ENCODE data around the gene PARD3. TPM values are rescaled to one million over a fixed set of nuclear protein-coding genes. Genes with fewer than 3 reads are reported as not detected.

Gene PARD3
- total and polyA plus RNA-seq, 2 experiments from 2014 or later, result 47.2 to 59.7 TPM

- Histone ChIP-seq H3K4me3 (no peak overlapping the region), H3K27me3 (no peaks in the 10 kb centered on the region), H3K36me3 (replicated peaks; ENCODE audit: insufficient read depth, low read depth) (no peaks in the 10 kb centered on the region), H3K4me2 (no peak overlapping the region), H3K4me1 (ENCODE audit: insufficient read depth) (no peaks in the 10 kb centered on the region), H3K27ac (no peak overlapping the region), H4K20me1 (ENCODE audit: insufficient read depth, poor library complexity, severe bottlenecking) (no peaks in the 10 kb centered on the region), H3K9me3 (ENCODE audit: low read depth) (no peaks in the 10 kb centered on the region), H3K9me2 (replicated peaks; ENCODE audit: insufficient read depth) (no peaks in the 10 kb centered on the region), H2AFZ (no peak overlapping the region), H3K79me2 (no peaks in the 10 kb centered on the region)
- TF ChIP-seq CTCF (IDR thresholded peaks at IDR 0.05; ENCODE audit: poor library complexity), result no peak
- TF ChIP-seq EZH2 (IDR thresholded peaks at IDR 0.05; ENCODE audit: borderline replicate concordance), result no peak
- no peak for TF ChIP-seq EZH2phosphoT487 (IDR thresholded peaks at IDR 0.05; ENCODE audit: low read depth, severe bottlenecking, unreplicated experiment)
- WGBS (ENCODE audit: low lambda C conversion rate, missing lambda C conversion rate), result 86% methylated on average over 6 of the region's 6 CpGs
- DNase-seq (ENCODE audit: low spot score), result no peak
Measured at GRCh38 chr10:34091635-34092195, 723.4 kb downstream of the PARD3 start.

- no peaks in the 10 kb centered on the region for H3K36me3 ChIP-seq (replicated peaks; ENCODE audit: insufficient read depth, low read depth)
- H3K79me2 ChIP-seq, result no peaks in the 10 kb centered on the region
Measured at GRCh38 chr10:34089253-34089652, 725.8 kb downstream of the PARD3 start.

GRCh38 chr10:34088208-34088794 is 726.8 kb downstream of the PARD3 start:
- H4K20me1 ChIP-seq (ENCODE audit: insufficient read depth, poor library complexity, severe bottlenecking), result no peaks in the 10 kb centered on the region
- no peak overlapping the region for H3K27ac ChIP-seq
- H3K4me3 ChIP-seq, result no peak overlapping the region
- no peaks in the 10 kb centered on the region for H3K36me3 ChIP-seq (replicated peaks; ENCODE audit: insufficient read depth, low read depth)
- H3K79me2 ChIP-seq, result no peaks in the 10 kb centered on the region
- no peak overlapping the region for H2AFZ ChIP-seq
- TF ChIP-seq EZH2phosphoT487 (IDR thresholded peaks at IDR 0.05; ENCODE audit: low read depth, severe bottlenecking, unreplicated experiment) (no peak), EZH2 (IDR thresholded peaks at IDR 0.05; ENCODE audit: borderline replicate concordance) (no peak), CTCF (IDR thresholded peaks at IDR 0.05; ENCODE audit: poor library complexity) (no peak)
- H3K4me1 ChIP-seq (ENCODE audit: insufficient read depth), result no peaks in the 10 kb centered on the region
- H3K9me3 ChIP-seq (ENCODE audit: low read depth), result no peaks in the 10 kb centered on the region
- no peak for DNase-seq (ENCODE audit: low spot score)
- no peaks in the 10 kb centered on the region for H3K27me3 ChIP-seq
- WGBS (ENCODE audit: low lambda C conversion rate, missing lambda C conversion rate), result 95% methylated on average over 9 of the region's 9 CpGs
- H3K9me2 ChIP-seq (replicated peaks; ENCODE audit: insufficient read depth), result no peaks in the 10 kb centered on the region
- H3K4me2 ChIP-seq, result no peak overlapping the region

More at GRCh38 chr10:34089253-34089652, 725.8 kb downstream of the PARD3 start:
- Histone ChIP-seq H4K20me1 (ENCODE audit: insufficient read depth, poor library complexity, severe bottlenecking) (no peaks in the 10 kb centered on the region), H3K9me2 (replicated peaks; ENCODE audit: insufficient read depth) (no peaks in the 10 kb centered on the region), H2AFZ (no peak overlapping the region), H3K9me3 (ENCODE audit: low read depth) (no peaks in the 10 kb centered on the region), H3K27me3 (no peaks in the 10 kb centered on the region), H3K4me3 (no peak overlapping the region), H3K27ac (no peak overlapping the region), H3K4me1 (ENCODE audit: insufficient read depth) (no peaks in the 10 kb centered on the region), H3K4me2 (no peak overlapping the region)
- no peak for DNase-seq (ENCODE audit: low spot score)
- TF ChIP-seq CTCF (IDR thresholded peaks at IDR 0.05; ENCODE audit: poor library complexity), result no peak
- TF ChIP-seq EZH2 (IDR thresholded peaks at IDR 0.05; ENCODE audit: borderline replicate concordance), result no peak
- TF ChIP-seq EZH2phosphoT487 (IDR thresholded peaks at IDR 0.05; ENCODE audit: low read depth, severe bottlenecking, unreplicated experiment), result no peak
- WGBS (ENCODE audit: low lambda C conversion rate, missing lambda C conversion rate), result 93% methylated on average over 6 of the region's 6 CpGs
